Measurements from ENCODE around the gene BTD. TPM values are rescaled to one million over a fixed set of nuclear protein-coding genes. Genes with fewer than 3 reads are reported as not detected.

Gene BTD
- total RNA-seq, 1 experiment from 2014 or later, result 6.4 TPM

GRCh38 chr3:15693355-15693754 lies 91.8 kb downstream of the BTD start:
- no peak for DNase-seq (ENCODE audit: low read depth)
- in situ Hi-C loops (cut with HindIII; ENCODE audit: low pct_unique_long_range_greater_than_20kb, low sequenced_read_pairs), result no loop called here

DNA sequence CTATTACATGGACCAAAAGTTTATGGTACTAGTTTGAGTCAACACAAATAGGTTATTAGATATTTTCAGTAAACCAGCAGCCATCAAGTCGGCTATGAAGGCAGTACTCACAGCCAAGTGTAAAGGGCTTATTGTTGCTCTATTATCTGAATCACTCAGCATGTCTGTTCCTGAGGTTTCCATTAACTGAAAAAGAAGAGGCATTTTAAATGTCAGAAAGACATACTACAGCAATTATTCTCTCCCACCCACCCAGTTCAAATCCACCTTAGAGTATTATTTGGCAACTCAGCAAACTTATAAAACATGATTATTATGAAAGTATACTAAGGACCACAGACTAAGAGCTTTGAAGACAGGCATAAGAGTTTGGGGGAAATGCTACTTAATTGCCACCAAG lies 93.1 kb downstream of the BTD start:
- in situ Hi-C loops (cut with HindIII; ENCODE audit: low pct_unique_long_range_greater_than_20kb, low sequenced_read_pairs), result no loop called here
- no peak for DNase-seq (ENCODE audit: low read depth)

Other genes starting within 250 kb of the BTD start
- 11.2 and 14.2 TPM in 2 replicates for gene METTL6, start 174.2 kb upstream of the BTD start, total RNA-seq (2014; rRNA removed; shearing (Covaris generic); ENCODE audit: low replicate concordance)
- gene EAF1, start 174.1 kb upstream of the BTD start, total RNA-seq (2014; rRNA removed; shearing (Covaris generic); ENCODE audit: low replicate concordance), result 7.4 and 8.1 TPM in 2 replicates
- gene COLQ, start 80.0 kb upstream of the BTD start, total RNA-seq (2014; rRNA removed; shearing (Covaris generic); ENCODE audit: low replicate concordance), result not detected in 2 replicates
- 7.9 and 10.9 TPM in 2 replicates for gene HACL1, start 176 bp upstream of the BTD start, total RNA-seq (2014; rRNA removed; shearing (Covaris generic); ENCODE audit: low replicate concordance)
- gene ANKRD28, start 196.2 kb downstream of the BTD start, total RNA-seq (2014; rRNA removed; shearing (Covaris generic); ENCODE audit: low replicate concordance), result 41.5 and 57.5 TPM in 2 replicates